ENCODE measurements around the gene STAC3. TPM values are rescaled to one million over a fixed set of nuclear protein-coding genes. Genes with fewer than 3 reads are reported as not detected.

The STAC3 gene
- total and polyA plus RNA-seq, 2 of the 13 experiments (the other 11 are each of a cell fraction or from before 2014, with no cell fraction given), result 0.18 to 0.22 TPM

DNA sequence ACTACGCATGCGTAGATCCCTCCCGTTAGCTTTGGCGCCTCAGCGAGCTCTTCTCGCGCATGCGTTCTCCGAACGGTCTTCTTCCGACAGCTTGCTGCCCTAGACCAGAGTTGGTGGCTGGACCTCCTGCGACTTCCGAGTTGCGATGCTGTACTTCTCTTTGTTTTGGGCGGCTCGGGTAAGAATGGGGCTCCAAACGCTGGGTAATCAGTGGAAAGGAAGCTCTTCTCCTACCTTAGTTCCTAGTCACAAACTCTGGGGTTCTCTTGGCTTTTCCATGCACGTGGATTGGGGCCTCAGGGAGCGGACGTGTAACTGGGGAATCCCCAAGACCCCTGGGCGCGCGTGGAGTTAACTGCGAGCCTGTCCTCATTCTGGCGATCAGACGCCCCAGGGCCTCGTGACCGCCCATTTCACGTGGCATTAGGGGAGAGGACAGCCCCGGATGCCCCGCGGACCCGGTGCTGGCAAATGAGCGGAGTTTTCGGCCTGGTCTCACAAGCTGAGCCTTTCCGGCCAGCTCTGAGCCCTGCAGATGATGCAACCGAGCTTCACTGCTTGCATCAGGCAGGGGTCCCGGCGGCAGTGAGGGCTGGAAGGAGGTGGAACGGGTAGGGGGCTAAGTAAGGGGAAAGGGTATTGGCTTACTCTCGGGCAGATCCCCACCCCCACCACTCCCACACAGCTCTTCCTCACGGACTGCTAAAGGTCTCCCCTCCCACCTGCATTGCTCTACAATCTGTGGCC, 21.2 kb downstream of the STAC3 start, which contains the start of gene SHMT2 (continued):
- TF ChIP-seq, protein P1, sequence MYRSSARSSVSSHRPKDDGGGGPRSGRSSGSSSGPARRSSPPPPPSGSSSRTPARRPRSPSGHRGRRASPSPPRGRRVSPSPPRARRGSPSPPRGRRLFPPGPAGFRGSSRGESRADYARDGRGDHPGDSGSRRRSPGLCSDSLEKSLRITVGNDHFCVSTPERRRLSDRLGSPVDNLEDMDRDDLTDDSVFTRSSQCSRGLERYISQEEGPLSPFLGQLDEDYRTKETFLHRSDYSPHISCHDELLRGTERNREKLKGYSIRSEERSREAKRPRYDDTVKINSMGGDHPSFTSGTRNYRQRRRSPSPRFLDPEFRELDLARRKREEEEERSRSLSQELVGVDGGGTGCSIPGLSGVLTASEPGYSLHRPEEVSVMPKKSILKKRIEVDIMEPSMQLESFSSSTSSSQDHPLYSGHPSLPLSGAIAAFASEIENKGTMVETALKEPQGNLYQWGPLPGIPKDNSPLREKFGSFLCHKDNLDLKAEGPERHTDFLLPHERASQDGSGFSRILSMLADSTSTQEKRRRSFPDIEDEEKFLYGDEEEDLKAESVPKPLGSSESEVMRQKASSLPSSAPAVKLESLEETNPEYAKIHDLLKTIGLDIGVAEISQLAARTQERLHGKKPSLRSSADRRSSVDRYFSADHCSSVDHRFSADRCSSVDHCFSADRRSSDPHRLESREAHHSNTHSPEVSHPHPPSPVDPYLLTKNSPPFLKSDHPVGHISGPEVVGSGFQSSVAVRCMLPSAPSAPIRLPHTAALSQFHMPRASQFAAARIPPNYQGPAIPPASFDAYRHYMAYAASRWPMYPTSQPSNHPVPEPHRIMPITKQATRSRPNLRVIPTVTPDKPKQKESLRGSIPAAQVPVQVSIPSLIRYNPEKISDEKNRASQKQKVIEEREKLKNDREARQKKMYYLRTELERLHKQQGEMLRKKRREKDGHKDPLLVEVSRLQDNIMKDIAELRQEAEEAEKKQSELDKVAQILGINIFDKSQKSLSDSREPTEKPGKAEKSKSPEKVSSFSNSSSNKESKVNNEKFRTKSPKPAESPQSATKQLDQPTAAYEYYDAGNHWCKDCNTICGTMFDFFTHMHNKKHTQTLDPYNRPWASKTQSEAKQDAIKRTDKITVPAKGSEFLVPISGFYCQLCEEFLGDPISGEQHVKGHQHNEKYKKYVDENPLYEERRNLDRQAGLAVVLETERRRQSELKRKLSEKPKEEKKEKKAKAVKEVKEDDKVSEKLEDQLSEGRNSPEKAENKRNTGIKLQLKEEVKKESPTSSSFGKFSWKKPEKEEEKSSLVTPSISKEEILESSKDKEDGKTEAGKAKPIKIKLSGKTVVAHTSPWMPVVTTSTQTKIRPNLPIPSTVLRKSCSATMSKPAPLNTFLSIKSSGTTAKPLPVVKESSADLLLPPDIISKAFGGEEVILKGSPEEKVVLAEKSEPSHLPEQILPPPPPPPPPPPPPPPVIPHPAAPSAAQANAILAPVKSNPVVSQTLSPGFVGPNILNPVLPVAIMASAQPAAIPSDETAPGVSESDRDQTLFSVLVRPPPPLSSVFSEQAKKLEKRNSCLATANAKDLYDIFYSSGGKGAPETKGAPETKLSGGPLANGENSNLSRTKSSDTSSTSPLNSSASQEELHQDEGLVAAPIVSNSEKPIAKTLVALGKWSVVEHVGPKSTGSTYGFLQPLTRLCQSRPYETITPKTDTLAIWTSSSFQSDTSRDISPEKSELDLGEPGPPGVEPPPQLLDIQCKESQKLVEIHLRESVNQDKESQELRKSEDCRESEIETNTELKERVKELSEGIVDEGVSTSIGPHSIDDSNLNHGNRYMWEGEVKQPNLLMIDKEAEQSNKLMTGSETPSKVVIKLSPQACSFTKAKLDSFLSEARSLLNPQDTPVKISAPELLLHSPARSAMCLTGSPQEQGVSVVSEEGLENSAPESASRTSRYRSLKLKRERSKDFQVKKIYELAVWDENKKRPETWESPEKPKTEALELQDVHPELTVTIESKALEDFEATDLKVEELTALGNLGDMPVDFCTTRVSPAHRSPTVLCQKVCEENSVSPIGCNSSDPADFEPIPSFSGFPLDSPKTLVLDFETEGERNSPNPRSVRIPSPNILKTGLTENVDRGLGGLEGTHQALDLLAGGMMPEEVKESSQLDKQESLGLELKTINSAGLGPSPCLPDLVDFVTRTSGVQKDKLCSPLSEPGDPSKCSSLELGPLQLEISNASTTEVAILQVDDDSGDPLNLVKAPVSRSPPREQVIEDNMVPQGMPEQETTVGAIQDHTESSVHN (CRISPR knock-in tag; IDR thresholded peaks at IDR 0.05), result no peak
- TF ChIP-seq NR1H2 (CRISPR knock-in tag; IDR thresholded peaks at IDR 0.05; ENCODE audit: borderline replicate concordance, low read depth) (no peak), ELF3 (CRISPR knock-in tag; IDR thresholded peaks at IDR 0.05) (no peak), ELF1 (CRISPR knock-in tag; IDR thresholded peaks at IDR 0.05) (peak; percentile 32; the same call in 1 of the 2 replicates), JUN (CRISPR knock-in tag; IDR thresholded peaks at IDR 0.05) (no peak), ZNF672 (CRISPR knock-in tag; IDR thresholded peaks at IDR 0.05) (no peak), PAF1 (CRISPR knock-in tag; IDR thresholded peaks at IDR 0.05) (no peak), ZFP62 (CRISPR knock-in tag; IDR thresholded peaks at IDR 0.05) (no peak), MATR3 (CRISPR knock-in tag; IDR thresholded peaks at IDR 0.05) (no peak), ZNF547 (CRISPR knock-in tag; IDR thresholded peaks at IDR 0.05) (no peak), HNRNPH1 (optimal IDR thresholded peaks at IDR 0.05; ENCODE audit: low read depth, low read length) (no peak), TAF15 (IDR thresholded peaks at IDR 0.05; ENCODE audit: low read depth, low read length, poor library complexity, severe bottlenecking) (no peak), ZFP41 (CRISPR knock-in tag; IDR thresholded peaks at IDR 0.05; ENCODE audit: borderline replicate concordance) (peak; percentile 55; the same call in 1 of the 2 replicates), ZNF101 (CRISPR knock-in tag; IDR thresholded peaks at IDR 0.05; ENCODE audit: borderline replicate concordance, low read depth) (no peak)
- TF ChIP-seq, protein P2, sequence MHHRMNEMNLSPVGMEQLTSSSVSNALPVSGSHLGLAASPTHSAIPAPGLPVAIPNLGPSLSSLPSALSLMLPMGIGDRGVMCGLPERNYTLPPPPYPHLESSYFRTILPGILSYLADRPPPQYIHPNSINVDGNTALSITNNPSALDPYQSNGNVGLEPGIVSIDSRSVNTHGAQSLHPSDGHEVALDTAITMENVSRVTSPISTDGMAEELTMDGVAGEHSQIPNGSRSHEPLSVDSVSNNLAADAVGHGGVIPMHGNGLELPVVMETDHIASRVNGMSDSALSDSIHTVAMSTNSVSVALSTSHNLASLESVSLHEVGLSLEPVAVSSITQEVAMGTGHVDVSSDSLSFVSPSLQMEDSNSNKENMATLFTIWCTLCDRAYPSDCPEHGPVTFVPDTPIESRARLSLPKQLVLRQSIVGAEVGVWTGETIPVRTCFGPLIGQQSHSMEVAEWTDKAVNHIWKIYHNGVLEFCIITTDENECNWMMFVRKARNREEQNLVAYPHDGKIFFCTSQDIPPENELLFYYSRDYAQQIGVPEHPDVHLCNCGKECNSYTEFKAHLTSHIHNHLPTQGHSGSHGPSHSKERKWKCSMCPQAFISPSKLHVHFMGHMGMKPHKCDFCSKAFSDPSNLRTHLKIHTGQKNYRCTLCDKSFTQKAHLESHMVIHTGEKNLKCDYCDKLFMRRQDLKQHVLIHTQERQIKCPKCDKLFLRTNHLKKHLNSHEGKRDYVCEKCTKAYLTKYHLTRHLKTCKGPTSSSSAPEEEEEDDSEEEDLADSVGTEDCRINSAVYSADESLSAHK (CRISPR knock-in tag; IDR thresholded peaks at IDR 0.05; ENCODE audit: borderline replicate concordance), result no peak
- TF ChIP-seq, protein P3, sequence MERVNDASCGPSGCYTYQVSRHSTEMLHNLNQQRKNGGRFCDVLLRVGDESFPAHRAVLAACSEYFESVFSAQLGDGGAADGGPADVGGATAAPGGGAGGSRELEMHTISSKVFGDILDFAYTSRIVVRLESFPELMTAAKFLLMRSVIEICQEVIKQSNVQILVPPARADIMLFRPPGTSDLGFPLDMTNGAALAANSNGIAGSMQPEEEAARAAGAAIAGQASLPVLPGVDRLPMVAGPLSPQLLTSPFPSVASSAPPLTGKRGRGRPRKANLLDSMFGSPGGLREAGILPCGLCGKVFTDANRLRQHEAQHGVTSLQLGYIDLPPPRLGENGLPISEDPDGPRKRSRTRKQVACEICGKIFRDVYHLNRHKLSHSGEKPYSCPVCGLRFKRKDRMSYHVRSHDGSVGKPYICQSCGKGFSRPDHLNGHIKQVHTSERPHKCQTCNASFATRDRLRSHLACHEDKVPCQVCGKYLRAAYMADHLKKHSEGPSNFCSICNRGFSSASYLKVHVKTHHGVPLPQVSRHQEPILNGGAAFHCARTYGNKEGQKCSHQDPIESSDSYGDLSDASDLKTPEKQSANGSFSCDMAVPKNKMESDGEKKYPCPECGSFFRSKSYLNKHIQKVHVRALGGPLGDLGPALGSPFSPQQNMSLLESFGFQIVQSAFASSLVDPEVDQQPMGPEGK (CRISPR knock-in tag; IDR thresholded peaks at IDR 0.05), result peak; percentile 71; the same call in 1 of the 2 replicates
- TF ChIP-seq, protein P4, sequence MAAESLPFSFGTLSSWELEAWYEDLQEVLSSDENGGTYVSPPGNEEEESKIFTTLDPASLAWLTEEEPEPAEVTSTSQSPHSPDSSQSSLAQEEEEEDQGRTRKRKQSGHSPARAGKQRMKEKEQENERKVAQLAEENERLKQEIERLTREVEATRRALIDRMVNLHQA (CRISPR knock-in tag; IDR thresholded peaks at IDR 0.05), result no peak
